ENCODE data around the gene RNF181. TPM values are rescaled to one million over a fixed set of nuclear protein-coding genes. Genes with fewer than 3 reads are reported as not detected.
"Not testable (repeated sequence)": the region's sequence is repeated elsewhere in the genome, so short reads cannot be mapped to it uniquely, and the experiment has no call there.

RNF181 gene
- total RNA-seq, 3 donors from 2014 or later, result 87.8 to 108 (median 94.0) TPM

DNA sequence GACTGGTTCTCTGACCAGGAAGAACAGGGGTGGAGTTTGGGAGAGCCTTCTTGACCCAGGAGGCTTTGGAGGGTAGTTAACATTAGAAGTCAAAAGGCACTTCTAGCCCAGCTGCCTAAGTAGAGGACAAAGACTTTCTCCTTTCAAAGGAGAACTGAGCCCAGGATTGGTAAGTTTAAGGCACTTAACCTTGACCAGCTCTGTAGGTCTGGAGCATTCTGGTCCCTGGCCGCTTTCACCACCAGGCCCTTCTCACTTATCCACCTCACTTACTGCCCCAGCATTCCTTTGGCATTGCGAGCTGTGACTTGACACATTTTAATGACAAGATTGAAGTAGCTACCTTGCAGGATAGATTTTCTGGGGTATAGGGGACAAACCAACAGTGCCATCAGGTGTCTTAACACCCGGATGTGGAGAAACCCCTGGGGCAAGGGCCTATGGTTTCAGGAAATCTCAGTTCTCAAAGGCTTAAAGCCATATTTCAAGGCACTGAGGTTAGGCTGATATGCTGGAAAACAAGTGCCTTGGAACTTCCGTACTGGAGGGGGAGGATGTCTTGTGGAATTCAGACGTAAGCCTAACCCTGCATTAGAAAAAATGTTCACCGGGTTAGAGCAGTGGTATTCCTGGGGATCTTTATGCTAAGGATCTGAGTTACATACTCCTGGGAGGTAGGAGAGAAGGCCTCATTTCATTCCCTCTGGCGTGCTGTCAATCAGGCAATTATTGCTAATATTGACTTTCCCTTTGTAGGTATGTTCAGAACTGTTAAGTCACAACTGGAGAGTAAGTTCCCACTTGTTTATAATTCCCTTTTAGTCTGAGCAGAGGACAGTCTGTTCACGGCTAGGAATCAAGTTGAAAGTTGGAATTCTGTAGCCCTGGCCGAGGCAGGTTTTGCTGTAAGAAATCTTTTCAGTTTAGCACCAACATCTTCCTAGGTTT, 12.0 kb downstream of the RNF181 start:
- ATAC-seq (no peak), DNase-seq (no peak)
- H3K4me3 Mint-ChIP-seq, result no peak overlapping the region
- H3K4me1 Mint-ChIP-seq (ENCODE audit: low read depth), result peaks cover 41% of the 10 kb centered on the region
- peaks cover 12% of the 10 kb centered on the region for H3K36me3 Mint-ChIP-seq (ENCODE audit: insufficient read depth)
- no peaks in the 10 kb centered on the region for H3K27me3 Mint-ChIP-seq (ENCODE audit: low read depth)
- no peaks in the 10 kb centered on the region for H3K9me3 Mint-ChIP-seq

DNA sequence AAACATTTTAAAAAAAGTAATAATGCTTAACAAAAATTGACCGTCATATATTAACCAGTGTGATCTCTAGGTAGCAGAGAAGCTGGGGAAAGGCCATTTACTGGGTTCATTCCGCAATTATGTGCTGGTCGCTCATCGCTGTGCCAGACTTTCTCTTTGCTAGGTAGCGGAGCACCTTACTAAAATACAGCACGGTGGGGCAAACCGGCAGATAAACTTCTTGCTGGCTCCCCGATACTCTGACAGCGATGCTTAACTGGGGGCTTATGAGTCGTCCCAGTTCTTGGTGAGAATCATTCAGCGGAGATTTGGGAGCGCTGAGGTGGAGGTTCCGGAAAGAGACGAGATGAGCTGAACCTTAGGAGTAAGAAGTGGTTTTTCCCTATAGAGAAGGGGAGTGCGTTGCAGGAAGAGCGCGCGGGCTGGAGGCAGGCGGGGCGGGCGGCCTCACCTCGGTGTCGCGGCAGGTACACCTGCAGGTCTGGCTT, 15.7 kb downstream of the RNF181 start:
- no peak for DNase-seq
- Mint-ChIP-seq H3K27me3 (ENCODE audit: low read depth) (no peaks in the 10 kb centered on the region), H3K4me1 (ENCODE audit: low read depth) (peaks cover 23% of the 10 kb centered on the region), H3K36me3 (ENCODE audit: insufficient read depth) (peaks cover 12% of the 10 kb centered on the region), H3K4me3 (peak overlapping the region; percentile 93), H3K9me3 (no peaks in the 10 kb centered on the region)
- peak in 1 of 2 donors; percentile 16 for ATAC-seq

DNA sequence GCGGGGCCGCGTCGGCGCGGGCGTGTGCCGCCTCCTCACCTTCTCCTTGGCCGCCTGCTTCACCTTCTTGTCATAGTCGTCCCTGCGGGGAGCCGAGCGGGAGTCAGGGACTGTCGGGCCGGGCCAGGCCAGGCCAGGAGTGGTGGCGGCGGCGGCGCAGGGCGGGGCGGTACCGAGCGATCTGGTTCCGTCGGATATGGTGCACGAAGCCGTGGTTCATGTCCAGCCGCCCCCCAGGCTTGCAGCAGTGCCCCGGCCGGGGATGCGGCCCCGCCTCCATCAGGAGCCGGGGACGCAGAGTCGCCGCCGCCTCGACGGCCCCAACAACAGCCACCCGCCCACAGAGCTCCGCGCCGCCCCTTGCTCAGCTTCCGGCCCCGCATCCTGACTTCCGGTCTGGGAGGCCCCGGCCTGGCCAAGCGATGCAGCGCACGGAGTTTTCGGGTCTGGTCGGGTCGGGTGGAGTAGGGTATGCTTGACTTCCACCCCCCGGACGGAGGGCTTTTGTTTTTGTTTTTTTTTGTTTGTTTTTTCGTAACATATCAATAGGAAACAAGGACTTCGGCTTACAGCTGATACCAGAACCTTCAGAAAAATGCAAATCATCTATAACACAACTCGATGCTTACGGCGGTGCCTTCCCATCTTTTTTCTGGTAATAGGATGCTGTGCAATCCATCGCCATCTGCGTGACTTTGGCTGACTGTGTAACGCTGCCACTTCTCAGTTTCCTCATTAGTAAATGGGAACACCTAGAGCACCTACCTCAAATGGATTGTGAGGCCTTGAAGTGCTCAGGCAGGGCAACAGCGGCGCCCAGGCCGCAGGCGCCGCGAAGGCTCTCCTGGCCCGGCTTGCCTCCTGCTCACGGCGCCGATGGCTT, 16.4 kb downstream of the RNF181 start, which contains the start of gene C2orf68:
C2orf68 (minus strand) TSS at position 362 of the 883 bp plus-strand sequence; CDS start at position 280, 82 bp downstream.
- peak; percentile 69 to 71 for ATAC-seq
- peaks cover 23% of the 10 kb centered on the region for H3K4me1 Mint-ChIP-seq (ENCODE audit: low read depth)

DNA sequence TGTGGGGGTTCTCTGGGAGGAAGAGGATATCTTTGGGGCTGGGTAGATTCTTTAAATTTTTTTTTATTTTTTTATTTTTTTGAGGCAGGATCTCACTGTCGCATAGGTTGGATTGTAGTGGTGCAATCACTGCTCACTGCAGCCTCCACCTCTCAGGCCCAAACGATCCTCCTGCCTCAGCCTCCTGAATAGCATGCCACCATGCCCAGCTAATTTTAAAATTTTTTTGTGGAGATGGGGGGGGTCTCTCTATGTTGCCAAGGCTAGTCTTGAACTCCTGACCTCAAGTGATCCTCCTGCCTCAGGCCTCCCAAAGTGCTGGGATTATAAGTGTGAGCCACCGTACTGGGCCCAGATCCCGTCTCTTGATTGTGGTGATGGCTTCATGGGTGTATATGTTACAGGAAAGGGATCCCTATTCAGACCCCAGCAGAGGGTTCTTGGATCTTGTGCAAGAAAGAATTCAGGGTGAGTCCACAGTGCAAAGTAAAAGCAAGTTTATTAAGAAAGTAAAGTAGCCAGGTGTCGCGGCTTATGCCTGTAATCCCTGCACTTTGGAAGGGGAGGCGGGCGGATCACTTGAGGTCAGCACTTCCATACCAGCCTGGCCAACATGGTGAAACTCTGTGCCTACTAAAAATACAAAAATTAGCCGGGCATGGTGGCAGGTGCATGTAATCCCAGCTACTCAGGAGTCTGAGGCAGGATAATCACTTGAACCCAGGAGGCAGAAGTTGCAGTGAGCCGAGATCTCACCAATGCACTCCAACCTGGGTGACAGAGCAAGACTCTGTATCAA, 18.4 kb downstream of the RNF181 start:
- no peaks in the 10 kb centered on the region for H3K9me3 Mint-ChIP-seq
- ATAC-seq, result no peak
- peak overlapping the region; percentile 29 for H3K4me3 Mint-ChIP-seq
- peaks cover 29% of the 10 kb centered on the region for H3K4me1 Mint-ChIP-seq (ENCODE audit: low read depth)
- H3K27me3 Mint-ChIP-seq (ENCODE audit: low read depth), result no peaks in the 10 kb centered on the region
- DNase-seq, result no peak
- peaks cover 6% of the 10 kb centered on the region for H3K36me3 Mint-ChIP-seq (ENCODE audit: insufficient read depth)

More for the DNA sequence above, 16.4 kb downstream of the RNF181 start, which contains the start of gene C2orf68:
- H3K36me3 Mint-ChIP-seq (ENCODE audit: insufficient read depth), result peaks cover 12% of the 10 kb centered on the region
- H3K27me3 Mint-ChIP-seq (ENCODE audit: low read depth), result no peaks in the 10 kb centered on the region
- H3K9me3 Mint-ChIP-seq, result no peaks in the 10 kb centered on the region
- peak; percentile 74 for DNase-seq
- H3K4me3 Mint-ChIP-seq, result peak within 1 kb of the TSS; percentile 93

DNA sequence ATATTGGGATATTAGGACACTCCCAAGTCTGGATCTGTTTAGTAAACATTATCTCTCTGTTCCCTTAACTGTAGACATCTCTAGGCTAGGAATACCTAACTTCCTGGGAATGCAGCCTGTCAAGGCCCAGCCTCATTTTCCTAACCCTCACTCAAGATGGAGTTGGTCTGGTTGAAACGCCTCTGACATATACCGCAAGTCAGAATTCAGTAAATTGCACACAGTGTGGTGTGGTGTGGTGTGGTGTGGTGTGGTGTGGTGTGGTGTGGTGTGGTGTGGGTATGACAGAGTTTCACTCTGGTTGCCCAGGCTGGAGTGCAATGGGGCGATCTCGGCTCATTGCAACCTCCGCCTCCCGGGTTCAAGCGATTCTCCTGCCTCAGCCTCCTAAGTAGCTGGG, 19.2 kb downstream of the RNF181 start:
- H3K36me3 Mint-ChIP-seq (ENCODE audit: insufficient read depth); ATAC-seq; H3K27me3 Mint-ChIP-seq (ENCODE audit: low read depth); H3K9me3 Mint-ChIP-seq; DNase-seq; H3K4me3 Mint-ChIP-seq: not testable (repeated sequence)
- peaks cover 28% of the 10 kb centered on the region for H3K4me1 Mint-ChIP-seq (ENCODE audit: low read depth)

DNA sequence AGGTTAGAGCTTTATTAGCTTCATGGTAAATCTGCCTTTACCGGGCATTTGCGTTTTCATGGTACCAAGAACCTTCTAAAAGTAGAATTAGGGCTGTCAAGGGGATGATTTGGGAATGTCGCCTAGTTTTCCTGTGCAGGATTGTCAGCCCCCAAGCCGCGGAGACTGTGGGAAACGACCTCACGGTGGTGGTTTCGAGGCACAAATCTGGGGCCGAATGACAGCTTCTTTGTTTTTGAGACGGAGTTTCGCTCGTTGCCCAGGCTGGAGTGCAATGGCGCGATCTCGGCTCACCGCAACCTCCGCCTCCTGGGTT, 19.8 kb downstream of the RNF181 start:
- H3K4me1 Mint-ChIP-seq (ENCODE audit: low read depth), result peaks cover 23% of the 10 kb centered on the region

DNA sequence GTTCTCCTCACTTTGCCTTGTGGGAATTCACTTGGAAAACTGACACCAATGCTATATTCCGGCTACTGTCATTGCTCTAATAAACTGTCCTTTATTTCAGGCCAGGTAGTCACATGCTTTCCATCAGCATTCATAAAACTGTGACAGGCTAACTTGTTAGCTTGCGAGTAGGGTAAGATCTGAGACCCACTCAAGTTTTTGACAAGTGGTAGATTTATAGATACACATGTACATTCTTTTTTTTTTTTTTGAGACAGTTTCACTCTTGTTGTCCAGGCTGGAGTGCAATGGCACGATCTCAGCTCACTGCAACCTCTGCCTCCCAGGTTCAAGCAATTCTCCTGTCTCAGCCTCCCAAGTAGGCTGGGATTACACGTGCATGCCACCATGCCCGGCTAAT, 22.2 kb downstream of the RNF181 start:
- peaks cover 15% of the 10 kb centered on the region for H3K4me1 Mint-ChIP-seq (ENCODE audit: low read depth)
- peak overlapping the region; percentile 97 for H3K4me3 Mint-ChIP-seq
- H3K36me3 Mint-ChIP-seq (ENCODE audit: insufficient read depth), result peaks cover 12% of the 10 kb centered on the region
- H3K27me3 Mint-ChIP-seq (ENCODE audit: low read depth); ATAC-seq; H3K9me3 Mint-ChIP-seq; DNase-seq: not testable (repeated sequence)

More for the DNA sequence above, 19.8 kb downstream of the RNF181 start:
- Mint-ChIP-seq H3K9me3 (no peaks in the 10 kb centered on the region), H3K36me3 (ENCODE audit: insufficient read depth) (peaks cover 6% of the 10 kb centered on the region), H3K4me3 (peak overlapping the region; percentile 97), H3K27me3 (ENCODE audit: low read depth) (no peaks in the 10 kb centered on the region)
- ATAC-seq, result no peak
- DNase-seq, result no peak

DNA sequence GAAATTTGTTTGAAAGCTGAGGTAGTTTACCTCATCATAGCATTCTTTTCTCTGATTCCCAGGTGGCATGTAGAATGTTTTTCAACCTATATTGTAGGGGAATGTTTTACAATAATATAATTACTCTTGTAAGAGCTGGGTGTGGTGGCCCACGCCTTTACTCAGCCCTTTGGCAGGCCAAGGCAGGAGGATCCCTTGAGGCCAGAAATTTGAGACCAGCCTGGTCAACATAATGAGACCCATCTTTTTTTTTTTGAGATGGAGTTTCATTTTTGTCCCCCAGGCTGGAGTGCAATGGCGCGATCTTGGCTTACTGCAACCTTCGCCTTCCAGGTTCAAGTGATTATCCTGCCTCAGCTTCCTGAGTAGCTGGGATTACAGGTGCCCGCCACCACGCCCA, 24.1 kb downstream of the RNF181 start:
- H3K36me3 Mint-ChIP-seq (ENCODE audit: insufficient read depth), result peaks cover 28% of the 10 kb centered on the region

DNA sequence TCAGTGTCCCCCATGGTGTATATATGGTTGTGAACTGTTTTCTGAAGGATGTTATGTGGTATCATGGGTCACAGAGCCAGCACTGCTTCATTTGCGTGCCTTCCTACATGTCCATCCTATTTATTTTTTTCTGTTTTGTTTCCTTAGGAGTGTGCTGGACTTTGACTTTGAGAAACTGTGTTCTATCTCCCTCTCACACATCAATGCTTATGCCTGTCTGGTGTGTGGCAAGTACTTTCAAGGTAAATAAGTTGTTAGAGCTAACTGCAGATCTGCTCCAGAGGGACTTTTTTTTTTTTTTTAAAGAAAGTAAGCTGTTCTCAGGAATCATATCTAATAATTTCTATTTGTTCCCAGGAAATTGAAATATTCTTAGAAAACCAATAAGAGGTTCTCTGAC, 25.8 kb downstream of the RNF181 start:
- peaks cover 17% of the 10 kb centered on the region for H3K4me1 Mint-ChIP-seq (ENCODE audit: low read depth)
- no peak overlapping the region for H3K4me3 Mint-ChIP-seq
- H3K36me3 Mint-ChIP-seq (ENCODE audit: insufficient read depth), result peaks cover 42% of the 10 kb centered on the region
- H3K9me3 Mint-ChIP-seq, result no peaks in the 10 kb centered on the region
- ATAC-seq (no peak), DNase-seq (no peak)
- no peaks in the 10 kb centered on the region for H3K27me3 Mint-ChIP-seq (ENCODE audit: low read depth)

More for the DNA sequence above, 24.1 kb downstream of the RNF181 start:
- DNase-seq (no peak), ATAC-seq (no peak)
- Mint-ChIP-seq H3K9me3 (no peaks in the 10 kb centered on the region), H3K27me3 (ENCODE audit: low read depth) (no peaks in the 10 kb centered on the region), H3K4me3 (no peak overlapping the region), H3K4me1 (ENCODE audit: low read depth) (peaks cover 17% of the 10 kb centered on the region)

DNA sequence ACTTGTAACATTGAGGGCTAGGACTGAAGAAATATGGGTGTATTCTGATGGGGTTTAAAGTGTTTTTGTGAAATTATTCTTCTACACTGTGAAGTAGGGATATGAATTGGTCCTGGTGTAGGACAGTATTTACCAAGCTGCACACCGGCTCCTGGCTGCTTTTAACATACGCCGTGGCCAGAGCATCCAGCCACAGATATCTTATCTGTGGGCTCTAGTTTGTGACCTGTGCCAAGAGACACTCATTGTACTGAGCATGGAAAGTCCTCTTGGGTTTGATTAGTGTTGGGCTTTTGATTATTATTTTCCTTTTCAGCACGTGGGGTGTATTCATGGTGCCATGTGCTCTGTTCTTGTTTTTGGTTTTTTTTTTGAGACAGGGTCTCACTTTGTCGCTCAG, 28.4 kb downstream of the RNF181 start:
- DNase-seq (no peak), ATAC-seq (no peak)
- peaks cover 49% of the 10 kb centered on the region for H3K36me3 Mint-ChIP-seq (ENCODE audit: insufficient read depth)
- H3K4me3 Mint-ChIP-seq, result no peak overlapping the region
- no peaks in the 10 kb centered on the region for H3K9me3 Mint-ChIP-seq
- H3K27me3 Mint-ChIP-seq (ENCODE audit: low read depth), result no peaks in the 10 kb centered on the region
- H3K4me1 Mint-ChIP-seq (ENCODE audit: low read depth), result peaks cover 12% of the 10 kb centered on the region

DNA sequence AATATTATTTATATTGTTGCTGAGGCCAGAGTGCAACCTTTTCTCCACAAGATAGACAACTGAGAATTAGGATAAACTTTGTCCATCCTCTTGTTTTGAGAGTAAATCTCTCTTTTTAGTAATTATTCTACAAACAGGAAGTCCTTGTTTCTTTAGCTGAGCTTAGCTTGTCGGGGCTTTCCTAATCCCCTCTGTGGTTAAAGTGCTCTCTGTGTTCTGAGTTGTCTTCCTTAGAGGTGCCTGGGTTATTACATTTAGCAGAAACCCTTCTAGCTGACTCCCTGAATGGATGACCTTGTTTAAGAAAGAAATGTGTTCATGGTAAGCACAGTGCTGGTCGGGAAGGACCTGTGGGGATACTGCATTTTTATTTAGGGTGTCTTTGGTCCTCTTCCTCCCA, 33.1 kb downstream of the RNF181 start:
- H3K9me3 Mint-ChIP-seq, result no peaks in the 10 kb centered on the region
- H3K36me3 Mint-ChIP-seq (ENCODE audit: insufficient read depth), result peaks cover 50% of the 10 kb centered on the region
- no peak for DNase-seq
- peaks cover 11% of the 10 kb centered on the region for H3K4me1 Mint-ChIP-seq (ENCODE audit: low read depth)
- H3K4me3 Mint-ChIP-seq, result no peak overlapping the region
- ATAC-seq, result peak; percentile 74 to 79
- H3K27me3 Mint-ChIP-seq (ENCODE audit: low read depth), result no peaks in the 10 kb centered on the region

DNA sequence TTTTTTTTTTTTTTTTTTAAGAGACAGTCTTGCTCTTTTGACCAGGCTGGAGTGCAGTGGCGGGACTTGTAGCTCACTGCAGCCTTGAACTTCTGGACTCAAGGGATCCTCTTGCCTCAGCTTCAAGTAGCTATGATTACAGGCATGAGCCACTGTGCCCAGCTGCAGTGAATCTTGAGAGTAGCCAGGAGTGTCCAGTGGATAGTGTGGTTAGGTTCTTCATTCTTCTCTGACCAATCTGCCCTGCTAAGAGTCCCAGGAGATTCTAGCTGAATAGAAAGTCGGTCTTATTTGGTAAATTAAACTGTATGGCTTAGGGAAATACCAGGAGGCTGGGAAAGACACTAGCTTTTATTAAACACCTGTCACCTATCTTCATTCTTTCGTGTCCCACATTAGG, 35.8 kb downstream of the RNF181 start:
- Mint-ChIP-seq H3K36me3 (ENCODE audit: insufficient read depth) (peaks cover 38% of the 10 kb centered on the region), H3K4me3 (no peak overlapping the region), H3K27me3 (ENCODE audit: low read depth) (no peaks in the 10 kb centered on the region), H3K4me1 (ENCODE audit: low read depth) (peaks cover 13% of the 10 kb centered on the region), H3K9me3 (no peaks in the 10 kb centered on the region)
- no peak for DNase-seq
- no peak for ATAC-seq

DNA sequence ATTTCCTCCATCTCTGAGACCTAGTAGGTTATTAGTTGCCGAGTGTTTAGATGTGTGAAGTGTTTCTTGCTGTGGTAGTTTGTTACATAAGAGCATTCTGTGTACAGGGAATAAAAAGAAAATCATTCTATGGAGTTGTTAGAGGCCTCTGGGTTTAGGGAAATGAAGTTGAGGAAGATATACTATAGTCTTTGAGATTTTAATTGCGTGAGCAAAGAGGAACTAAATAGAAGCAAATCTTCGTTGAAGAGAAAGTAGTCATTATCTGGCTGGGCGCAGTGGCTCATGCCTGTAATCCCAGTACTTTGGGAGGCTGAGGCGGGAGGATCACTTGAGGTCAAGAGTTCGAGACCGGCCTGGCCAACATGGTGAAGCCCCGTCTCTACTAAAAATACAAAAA, 39.5 kb downstream of the RNF181 start:
- no peaks in the 10 kb centered on the region for H3K9me3 Mint-ChIP-seq
- H3K36me3 Mint-ChIP-seq (ENCODE audit: insufficient read depth), result peaks cover 43% of the 10 kb centered on the region
- DNase-seq (no peak), ATAC-seq (no peak)
- no peak overlapping the region for H3K4me3 Mint-ChIP-seq
- peaks cover 8% of the 10 kb centered on the region for H3K4me1 Mint-ChIP-seq (ENCODE audit: low read depth)
- no peaks in the 10 kb centered on the region for H3K27me3 Mint-ChIP-seq (ENCODE audit: low read depth)

DNA sequence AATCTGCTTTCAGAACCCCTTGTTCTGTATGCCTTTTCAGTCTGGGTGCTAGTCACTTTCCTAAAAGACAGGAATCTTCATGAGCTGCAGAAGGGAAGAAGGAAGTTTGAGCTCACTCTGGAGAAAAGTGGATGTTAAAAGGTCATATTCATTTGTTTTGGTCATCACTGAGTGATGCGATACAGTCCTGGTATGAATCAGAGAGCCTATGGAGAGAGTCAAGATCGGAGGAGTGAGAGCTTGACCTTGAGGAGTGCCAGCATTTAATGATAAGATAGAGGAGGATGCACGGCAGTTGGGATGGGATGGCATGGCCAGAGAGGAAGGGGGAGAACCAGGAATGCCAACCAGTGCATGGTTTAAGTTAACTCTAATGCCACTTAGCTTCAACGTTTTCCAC, 40.1 kb downstream of the RNF181 start:
- no peaks in the 10 kb centered on the region for H3K9me3 Mint-ChIP-seq
- H3K4me3 Mint-ChIP-seq, result no peak overlapping the region
- H3K27me3 Mint-ChIP-seq (ENCODE audit: low read depth), result no peaks in the 10 kb centered on the region
- peaks cover 7% of the 10 kb centered on the region for H3K4me1 Mint-ChIP-seq (ENCODE audit: low read depth)
- DNase-seq (no peak), ATAC-seq (no peak)
- peaks cover 42% of the 10 kb centered on the region for H3K36me3 Mint-ChIP-seq (ENCODE audit: insufficient read depth)

Measured in activated T-cell treated with anti-CD3 and anti-CD28 coated beads, Interleukin-2, amount 50 U/mL, for 4 hours (primary cell).